PFSK-1 (cell line): Measurements from ENCODE around the gene UNC93B1.

Experiments
- FOXP2 ChIP-seq: optimal IDR thresholded peaks from 2 replicates; pipeline ENCODE3; 2011; ENCODE audit warnings: borderline replicate concordance, control low read depth, inconsistent platforms; ENCODE audit not compliant: insufficient read depth; ENCODE audit errors: extremely low read length, extremely low read depth
- POLR2AphosphoS5 ChIP-seq: IDR thresholded peaks from 2 replicates; pipeline ENCODE4 v1.6.1; 2012; ENCODE audit warnings: low read depth, mild to moderate bottlenecking, control low read depth, low read length, moderate library complexity
- REST ChIP-seq, 2 experiments: IDR thresholded peaks; 2 replicates each; pipeline versions ENCODE4 v1.6.1 to v1.8.0; 2011 to 2012; ENCODE audit warnings: low read depth in 2 of 2, low read length in 2 of 2, control low read depth in 1 of 2, inconsistent platforms in 1 of 2, mild to moderate bottlenecking in 1 of 2, moderate library complexity in 1 of 2; ENCODE audit not compliant: insufficient read depth in 1 of 2
- SIN3A ChIP-seq: IDR thresholded peaks from 2 replicates; pipeline ENCODE4 v1.6.1; 2012; ENCODE audit warnings: mild to moderate bottlenecking, low read length, moderate library complexity, borderline replicate concordance; ENCODE audit not compliant: insufficient read depth
- TAF1 ChIP-seq: IDR thresholded peaks from 2 replicates; pipeline ENCODE4 v1.6.1; 2012; ENCODE audit warnings: low read length, control low read depth, borderline replicate concordance; ENCODE audit not compliant: insufficient read depth

Gene UNC93B1

GRCh38 chr11:68011051-68011943 lies 7.4 kb upstream of the UNC93B1 start:
- TF ChIP-seq REST (IDR thresholded peaks at IDR 0.05; ENCODE audit: insufficient read depth in 1 of 2, low read depth in 2 of 2, low read length in 2 of 2) = no peak
- TF ChIP-seq SIN3A = no peak
- no peak for TF ChIP-seq FOXP2
- no peak for TF ChIP-seq TAF1
- TF ChIP-seq POLR2AphosphoS5 = no peak

GRCh38 chr11:68010090-68011041 lies 6.5 kb upstream of the UNC93B1 start, which contains the start of gene ALDH3B1:
TSS of gene ALDH3B1 (plus strand) at chr11:68010327. CDS start at chr11:68015298, 4,971 bp downstream.
- no peak for TF ChIP-seq REST (IDR thresholded peaks at IDR 0.05; ENCODE audit: insufficient read depth in 1 of 2, low read depth in 2 of 2, low read length in 2 of 2)
- TF ChIP-seq SIN3A = no peak
- TF ChIP-seq TAF1 = no peak
- TF ChIP-seq FOXP2 = peak; percentile 15
- no peak for TF ChIP-seq POLR2AphosphoS5

- TF ChIP-seq FOXP2 (no peak), REST (IDR thresholded peaks at IDR 0.05; ENCODE audit: insufficient read depth in 1 of 2, low read depth in 2 of 2, low read length in 2 of 2) (no peak)
Observed at GRCh38 chr11:68009391-68010089, 5.6 kb upstream of the UNC93B1 start.

- TF ChIP-seq TAF1 (no peak), FOXP2 (no peak), SIN3A (no peak), POLR2AphosphoS5 (no peak), REST (IDR thresholded peaks at IDR 0.05; ENCODE audit: insufficient read depth in 1 of 2, low read depth in 2 of 2, low read length in 2 of 2) (no peak)
Observed at GRCh38 chr11:68008381-68009337, 4.8 kb upstream of the UNC93B1 start.
